Dermis blood vessel endothelial cell (primary cell): ENCODE results near the gene CHST3. TPM values are rescaled to one million over a fixed set of nuclear protein-coding genes. Genes with fewer than 3 reads are reported as not detected.

ENCODE experiments used
- DNase-seq: peaks from one replicate; pipeline ENCODE4 v3.0.0; 2010
- total RNA-seq: library from RNA; depleted of rRNA; stranded (reverse); fragments of >200 nt; gene quantifications from 2 replicates; pipeline ENCODE4 v1.2.3, GENCODE V29; 2014

CHST3 gene
- total RNA-seq, 1 donor from 2014 or later: 7.0 TPM

GRCh38 chr10:72035252-72035887 is 71.2 kb downstream of the CHST3 start:
- no peak for DNase-seq

- DNase-seq: no peak
These were observed 73.1 kb downstream of the CHST3 start for GRCh38 chr10:72037266-72037665.

DNA sequence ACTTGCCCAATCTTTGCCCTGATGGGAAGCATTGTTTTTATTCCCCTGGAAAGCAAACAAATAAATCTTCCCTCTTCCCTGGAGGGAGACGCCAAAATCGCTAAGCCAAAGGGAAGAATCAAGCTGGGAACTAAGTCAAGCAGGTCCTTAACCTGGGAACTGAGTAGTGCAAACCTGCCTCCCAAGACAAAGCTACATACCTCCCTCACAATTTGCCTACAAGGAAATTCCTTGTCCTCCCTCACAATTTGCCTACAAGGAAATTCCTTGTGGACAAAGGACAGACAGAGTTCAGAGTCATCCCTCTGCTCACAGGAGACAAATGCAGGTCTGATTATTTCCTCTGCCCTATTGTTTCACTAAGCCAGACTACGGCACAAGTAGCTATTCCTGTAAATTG is 73.6 kb downstream of the CHST3 start:
- no peak for DNase-seq

DNA sequence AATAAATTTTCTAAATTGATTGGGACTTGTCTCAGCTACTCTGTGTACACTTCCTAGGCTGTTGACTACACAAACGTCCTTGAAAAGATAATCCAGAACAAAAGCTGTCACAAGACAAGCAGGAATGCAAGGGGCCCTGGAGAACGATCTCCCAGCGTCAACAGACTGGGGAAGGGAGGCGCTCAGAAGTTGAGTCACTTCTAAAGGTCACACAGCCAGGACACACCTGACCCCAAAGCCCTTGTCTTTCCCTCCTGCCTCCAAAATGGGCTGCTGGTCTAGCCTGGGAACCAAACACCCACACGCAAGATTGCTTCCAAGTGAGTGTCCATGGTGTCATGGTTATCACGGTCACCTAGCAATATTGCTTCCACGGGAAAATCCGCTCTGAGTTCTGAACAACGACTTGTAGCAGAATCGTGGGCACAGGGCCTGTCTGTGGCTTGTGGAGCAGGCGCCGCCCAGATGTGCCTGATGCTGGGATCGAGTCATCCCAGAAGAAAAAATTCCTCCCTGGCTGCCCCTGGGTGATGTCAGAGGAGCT is 74.3 kb downstream of the CHST3 start:
- DNase-seq: no peak

DNA sequence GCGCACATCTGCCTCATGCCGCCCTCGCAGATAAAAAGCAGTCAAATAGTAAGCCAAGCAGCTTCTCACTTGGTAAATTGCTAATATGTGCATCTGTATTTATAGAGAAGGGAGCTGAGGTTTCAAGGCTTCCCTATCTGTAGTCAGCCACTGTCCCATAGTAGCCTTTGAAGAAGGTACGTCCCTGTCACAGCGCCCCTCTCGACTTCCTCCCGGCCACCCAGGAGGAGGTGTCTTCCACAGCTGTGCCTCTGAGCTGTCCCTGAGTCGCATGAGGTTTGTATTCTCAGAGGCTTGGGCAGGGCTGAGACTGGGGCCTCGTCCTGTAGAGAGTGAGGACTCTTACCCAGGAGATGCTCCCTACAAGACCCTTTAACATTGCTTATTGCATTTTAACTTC is 75.2 kb downstream of the CHST3 start:
- DNase-seq: no peak

- no peak for DNase-seq
These were observed 77.3 kb downstream of the CHST3 start for GRCh38 chr10:72041491-72041890.

DNA sequence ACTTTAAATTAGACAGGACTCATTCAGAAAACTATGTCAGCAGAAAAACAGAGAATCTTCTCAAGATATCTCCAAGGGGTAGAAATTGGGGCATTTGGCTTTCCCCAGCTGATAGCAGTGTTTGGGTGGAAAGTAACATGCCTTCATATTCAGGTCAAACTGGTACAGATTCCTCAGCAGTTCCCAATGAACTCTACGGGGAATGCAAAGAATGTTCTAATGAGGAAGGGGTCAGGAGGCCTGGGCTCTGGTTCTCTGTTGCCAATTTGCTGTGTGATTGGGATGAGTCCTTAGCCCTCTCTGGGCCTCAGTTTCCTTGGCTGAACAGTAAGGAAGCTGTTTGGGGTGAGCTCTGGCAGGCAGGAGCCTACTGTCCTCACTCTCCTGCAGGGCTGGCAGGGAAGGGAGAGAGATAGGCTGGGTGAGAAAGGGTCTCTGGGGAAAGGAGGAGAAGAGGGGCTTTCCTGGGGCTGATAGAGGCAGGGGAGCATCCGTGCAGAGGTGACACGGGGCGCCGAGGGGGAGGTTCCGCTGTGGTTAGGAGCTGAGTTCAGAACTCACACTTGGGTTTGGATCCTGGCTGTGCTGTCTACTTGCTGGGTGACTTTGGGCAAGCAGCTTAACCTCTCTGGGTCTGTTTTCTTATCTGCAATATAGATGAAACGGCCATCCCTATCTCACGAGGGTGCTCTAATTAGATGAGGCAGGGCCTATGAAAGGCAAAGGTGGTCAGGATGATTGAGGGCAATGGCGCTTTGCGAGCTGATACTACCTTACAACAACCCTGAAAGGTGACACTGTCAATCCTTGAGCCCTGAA is 79.0 kb downstream of the CHST3 start:
- DNase-seq: no peak

DNA sequence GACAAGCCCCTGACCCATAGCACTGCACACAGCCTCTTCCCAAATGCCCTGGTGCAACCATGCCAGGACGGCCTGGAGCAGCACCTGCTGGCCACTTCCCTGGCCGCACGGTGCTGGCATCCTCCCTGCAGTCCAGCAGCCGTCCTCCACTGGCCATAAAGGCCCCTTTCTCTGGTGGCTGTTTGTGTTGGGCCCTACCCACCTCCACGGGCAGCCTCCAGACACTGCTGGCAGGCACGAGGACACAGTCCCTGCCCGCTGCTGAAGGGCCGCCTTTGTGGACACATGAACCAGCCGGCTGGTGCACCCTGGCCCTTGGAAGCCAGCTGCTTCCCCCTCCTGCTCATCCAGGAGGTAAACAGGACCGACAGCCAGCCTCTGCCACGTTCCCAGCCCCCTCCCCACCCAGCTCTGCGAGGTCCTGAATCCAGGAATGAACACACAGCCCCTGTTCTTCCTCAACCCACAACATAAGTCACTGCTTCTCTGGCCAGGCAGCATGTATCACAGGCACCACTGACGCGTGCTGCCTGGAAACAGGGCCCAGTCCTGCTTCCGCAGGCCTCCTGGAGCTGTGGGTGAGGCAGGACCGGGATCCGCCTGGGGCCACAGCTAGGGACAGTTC is 80.3 kb downstream of the CHST3 start:
- DNase-seq: peak; percentile 49

DNA sequence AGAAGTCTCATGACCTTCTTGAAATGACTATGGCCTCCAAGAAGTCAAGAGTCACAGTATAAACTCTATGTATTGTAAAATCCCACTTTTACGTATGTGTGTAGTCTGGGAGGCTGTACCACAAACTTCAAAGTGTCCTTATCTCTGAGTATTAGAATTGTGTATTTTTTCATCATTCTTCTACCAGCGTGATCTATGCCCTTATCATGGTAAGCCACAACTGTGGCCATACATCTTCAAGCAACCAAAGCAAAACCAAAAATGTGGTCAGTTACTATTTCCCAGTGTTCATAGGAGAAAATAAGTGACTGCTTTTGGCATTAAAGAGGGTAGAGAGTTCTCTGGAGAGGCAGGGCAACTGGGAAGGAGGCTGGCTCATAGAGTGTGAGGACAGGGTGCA is 81.4 kb downstream of the CHST3 start:
- DNase-seq: no peak

DNA sequence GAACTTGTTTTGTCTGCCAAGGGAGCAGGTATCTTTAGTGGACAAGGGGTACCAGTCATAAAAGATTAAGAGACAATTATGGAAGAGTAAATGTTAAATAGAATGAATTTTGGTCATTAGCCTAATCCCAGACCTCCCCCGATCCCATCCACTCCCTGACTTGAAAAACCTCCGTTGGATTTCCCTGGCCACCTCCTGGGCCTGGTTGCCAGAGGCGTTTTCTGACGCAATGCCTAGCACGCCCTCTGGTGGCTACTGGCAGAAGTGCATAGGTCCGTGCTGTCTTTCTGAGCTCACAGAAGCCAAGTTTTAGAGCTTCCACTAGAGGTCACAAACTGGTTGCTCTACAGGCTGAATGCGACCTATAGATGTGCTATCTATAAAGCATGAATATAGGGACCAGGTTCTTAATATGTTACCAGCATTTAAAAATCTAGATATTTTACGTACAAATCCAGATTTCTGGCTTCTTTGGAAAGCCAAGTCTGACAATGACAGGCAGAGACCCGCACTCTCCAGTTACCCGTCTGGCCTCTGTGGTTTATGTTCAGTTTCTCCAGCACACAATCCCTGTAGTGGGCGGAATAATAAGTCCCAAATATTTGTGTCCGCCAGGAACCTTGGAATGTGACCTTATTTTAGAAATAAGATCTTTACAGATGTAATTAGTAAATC is 84.4 kb downstream of the CHST3 start:
- peak; percentile 95 for DNase-seq

DNA sequence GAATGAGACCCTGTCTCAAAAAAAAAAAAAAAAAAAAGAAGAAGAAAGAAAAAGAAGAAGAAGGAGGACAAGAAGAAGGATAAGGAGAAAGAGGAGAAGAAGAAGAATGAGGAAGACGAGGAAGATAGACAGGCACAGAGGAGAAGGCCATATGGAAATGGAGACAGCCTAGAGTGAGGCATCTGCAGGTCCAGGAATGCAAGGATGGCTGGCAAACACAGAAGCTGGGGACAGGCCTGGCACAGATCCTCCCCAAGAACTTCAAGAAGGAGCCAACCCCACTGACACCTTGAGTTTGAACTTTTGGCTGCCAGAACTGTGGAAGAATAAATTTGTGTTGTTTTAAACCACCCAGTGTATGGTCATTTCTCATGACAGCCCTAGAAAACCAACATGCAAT is 85.3 kb downstream of the CHST3 start:
- DNase-seq: no peak

- DNase-seq: no peak
These were observed 86.0 kb downstream of the CHST3 start for GRCh38 chr10:72049969-72050781.

DNA sequence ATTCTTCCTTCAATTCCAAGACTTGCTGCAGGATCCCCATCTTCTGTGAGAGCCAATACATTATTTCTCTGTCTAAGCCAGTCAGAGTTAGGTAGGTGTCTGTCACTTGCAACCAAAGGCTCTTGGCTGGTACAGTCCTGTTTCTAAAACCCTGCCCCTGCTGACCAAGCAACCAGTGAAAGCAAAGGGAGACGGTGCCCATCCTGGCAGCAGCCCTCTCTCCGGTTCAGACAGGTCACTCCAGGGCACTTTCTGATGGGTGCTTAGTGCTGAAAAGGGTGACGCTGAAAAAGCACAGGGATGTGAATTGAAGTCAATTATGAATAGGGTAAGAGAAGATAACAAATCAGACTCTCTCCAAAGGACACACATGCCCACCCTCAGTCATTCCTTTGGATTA is 86.7 kb downstream of the CHST3 start:
- no peak for DNase-seq

DNA sequence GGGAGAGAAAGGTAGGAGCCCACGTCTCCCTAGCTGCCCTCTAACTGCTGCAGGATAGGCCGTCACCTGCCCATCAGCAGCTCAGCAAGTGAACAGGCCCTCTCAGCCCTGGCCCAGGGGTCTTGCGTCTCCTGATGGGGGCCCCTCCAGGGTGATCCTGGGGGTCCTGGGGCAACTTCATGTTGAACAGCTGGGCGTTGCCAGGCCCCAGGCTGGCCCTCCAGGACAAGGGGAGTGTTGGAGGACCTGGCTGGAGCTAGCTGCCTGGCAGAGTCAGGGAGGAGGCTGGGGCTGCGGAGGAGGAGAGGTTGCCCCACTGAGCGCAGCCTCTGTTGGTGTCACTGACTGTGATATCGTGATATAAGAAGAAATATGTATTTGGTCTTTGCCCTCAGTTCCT is 89.5 kb downstream of the CHST3 start:
- no peak for DNase-seq

- DNase-seq: no peak
These were observed 91.9 kb downstream of the CHST3 start for GRCh38 chr10:72056113-72056512.

DNA sequence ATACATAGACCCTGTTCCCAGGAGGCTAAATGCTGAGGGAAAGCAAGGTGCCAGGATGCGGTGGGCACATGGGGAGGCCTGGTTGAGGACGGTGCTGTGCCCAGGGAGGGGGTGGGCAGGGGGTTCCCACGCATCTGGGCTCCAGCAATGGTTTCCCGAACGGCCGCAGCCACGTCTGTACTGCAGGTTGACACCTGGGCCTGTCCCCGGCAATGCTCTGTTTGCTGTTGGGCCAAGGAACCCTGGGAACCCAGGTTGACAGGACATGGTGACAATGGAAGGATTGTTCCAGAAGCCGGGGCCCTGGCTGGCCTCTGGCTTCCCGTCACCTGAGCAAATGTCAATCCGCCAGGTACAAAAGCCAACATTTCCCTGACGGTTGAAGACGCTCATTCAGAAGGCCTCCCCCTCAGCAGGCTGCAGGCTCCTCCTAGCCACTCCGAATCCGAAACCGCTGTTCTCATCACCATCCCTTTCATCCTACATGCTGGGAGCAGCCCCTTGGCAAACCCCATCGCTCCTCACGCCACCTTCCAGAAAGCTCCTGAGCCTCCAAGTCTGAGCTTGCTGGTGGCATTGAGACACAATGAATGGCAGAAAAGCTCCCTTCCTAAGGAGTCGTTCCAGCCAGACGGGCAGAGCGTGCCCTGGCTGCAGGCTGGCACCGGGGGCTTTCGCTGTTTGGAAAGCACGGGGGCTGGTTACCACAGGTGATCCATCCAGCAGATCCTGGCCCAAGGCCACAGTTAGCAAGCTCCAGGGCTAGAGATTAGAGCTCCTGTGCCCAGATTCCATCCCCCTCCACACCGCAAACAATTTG is 92.9 kb downstream of the CHST3 start:
- no peak for DNase-seq

GRCh38 chr10:72058347-72058898 is 94.2 kb downstream of the CHST3 start:
- DNase-seq: no peak

DNA sequence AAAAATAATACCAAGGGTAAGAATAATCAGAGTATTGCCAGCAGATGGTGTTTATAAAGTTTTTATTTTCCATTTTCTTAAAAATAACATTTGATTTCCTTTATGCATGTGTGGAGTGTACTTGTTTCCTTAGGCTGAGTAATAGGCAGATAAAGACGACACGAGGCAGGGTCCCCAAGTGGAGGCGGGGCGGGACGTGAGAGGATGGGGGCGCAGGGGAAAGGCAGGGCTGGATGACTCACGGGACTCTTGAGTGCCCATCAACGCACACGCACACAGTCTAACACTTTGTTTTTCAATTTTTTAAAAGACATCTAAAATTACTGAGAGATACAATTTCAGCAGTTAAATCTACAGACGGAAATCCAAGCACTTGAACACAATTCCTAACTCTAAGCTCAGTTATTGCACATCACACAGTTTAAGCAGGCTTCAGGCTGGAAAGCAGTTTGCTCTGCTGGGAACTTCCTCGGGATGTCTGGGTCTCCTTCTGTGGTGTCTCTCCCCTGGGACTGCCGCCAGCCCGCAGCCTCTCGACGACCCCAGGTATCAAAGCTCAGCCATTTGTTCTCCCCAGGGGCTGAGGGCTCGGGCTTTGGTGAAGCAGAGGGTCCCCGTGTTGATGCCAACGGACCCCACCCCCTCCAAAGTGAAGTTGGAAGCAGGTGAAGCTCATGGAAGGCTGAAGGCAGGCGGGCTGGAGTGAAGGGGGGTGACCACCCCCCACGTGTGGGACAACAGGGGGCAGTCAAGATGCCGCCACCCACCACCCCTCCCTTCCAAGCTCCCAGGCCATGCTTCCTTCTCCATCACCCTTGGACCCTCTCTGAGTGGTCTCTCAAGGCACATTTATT is 95.0 kb downstream of the CHST3 start:
- DNase-seq: peak; percentile 23

- DNase-seq: no peak
These were observed 95.9 kb downstream of the CHST3 start for GRCh38 chr10:72059843-72060822.
